ENCODE results near the gene MS4A15.

DNA sequence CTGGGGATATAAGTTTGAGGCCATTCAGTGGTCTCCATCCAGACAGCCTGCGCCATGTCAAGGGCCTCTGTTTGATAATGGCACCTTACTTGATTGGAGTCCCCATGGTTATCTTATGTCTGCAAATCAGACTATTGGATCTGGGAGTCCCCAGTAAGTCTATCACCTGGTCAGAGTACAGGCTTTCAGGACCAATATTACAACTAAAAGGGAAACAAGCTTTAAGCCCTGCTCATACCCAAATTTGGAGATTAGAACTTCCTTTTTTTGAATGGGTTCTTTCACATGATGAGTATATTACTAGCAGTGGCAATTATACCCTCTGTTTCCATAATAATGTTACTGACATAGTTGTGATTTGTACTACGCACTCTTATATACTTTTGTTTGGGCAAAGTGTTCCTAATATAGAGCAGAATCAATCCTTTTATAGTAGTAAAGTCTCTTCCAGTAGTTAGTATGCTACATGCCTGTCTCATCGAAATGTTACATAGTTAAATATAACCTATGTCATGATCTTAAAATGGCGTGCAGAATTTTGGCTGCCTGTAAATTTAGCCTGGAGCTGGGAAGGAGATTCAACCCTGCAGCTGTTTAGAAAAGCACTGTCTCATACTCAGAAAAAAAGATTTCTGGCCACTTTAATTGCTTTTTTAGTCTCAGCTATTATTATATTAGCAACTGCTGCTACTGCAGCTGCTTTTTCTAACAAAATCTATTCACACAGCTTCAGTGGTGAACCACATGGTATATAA is 4.9 kb downstream of the MS4A15 start:
- no peak for TF ChIP-seq EZH2 (IDR thresholded peaks at IDR 0.05; ENCODE audit: borderline replicate concordance, low read length)
- TF ChIP-seq, protein P1, sequence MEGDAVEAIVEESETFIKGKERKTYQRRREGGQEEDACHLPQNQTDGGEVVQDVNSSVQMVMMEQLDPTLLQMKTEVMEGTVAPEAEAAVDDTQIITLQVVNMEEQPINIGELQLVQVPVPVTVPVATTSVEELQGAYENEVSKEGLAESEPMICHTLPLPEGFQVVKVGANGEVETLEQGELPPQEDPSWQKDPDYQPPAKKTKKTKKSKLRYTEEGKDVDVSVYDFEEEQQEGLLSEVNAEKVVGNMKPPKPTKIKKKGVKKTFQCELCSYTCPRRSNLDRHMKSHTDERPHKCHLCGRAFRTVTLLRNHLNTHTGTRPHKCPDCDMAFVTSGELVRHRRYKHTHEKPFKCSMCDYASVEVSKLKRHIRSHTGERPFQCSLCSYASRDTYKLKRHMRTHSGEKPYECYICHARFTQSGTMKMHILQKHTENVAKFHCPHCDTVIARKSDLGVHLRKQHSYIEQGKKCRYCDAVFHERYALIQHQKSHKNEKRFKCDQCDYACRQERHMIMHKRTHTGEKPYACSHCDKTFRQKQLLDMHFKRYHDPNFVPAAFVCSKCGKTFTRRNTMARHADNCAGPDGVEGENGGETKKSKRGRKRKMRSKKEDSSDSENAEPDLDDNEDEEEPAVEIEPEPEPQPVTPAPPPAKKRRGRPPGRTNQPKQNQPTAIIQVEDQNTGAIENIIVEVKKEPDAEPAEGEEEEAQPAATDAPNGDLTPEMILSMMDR (IDR thresholded peaks at IDR 0.05; ENCODE audit: low read length) = no peak

All from OCI-LY1 (cell line).